Mesothelial cell of epicardium (in vitro differentiated cells): ENCODE measurements around the gene ILF2. TPM values are rescaled to one million over a fixed set of nuclear protein-coding genes. Genes with fewer than 3 reads are reported as not detected.
A peak's percentile ranks its signal among the peaks of the same experiment; 100 is the strongest.

Experiments
- DNase-seq, 2 experiments: peaks; one replicate each; pipeline ENCODE4 v3.0.0; 2021; ENCODE audit warnings: low spot score in 2 of 2; ENCODE audit not compliant: unreplicated experiment in 2 of 2
- H3K27ac Mint-ChIP-seq: 2 replicates; pipeline ENCODE4 v1.8.0; 2021; ENCODE audit warnings: mixed read lengths
- H3K27me3 Mint-ChIP-seq: 2 replicates; pipeline ENCODE4 v1.8.0; 2021; ENCODE audit warnings: low read depth, mixed read lengths
- H3K36me3 Mint-ChIP-seq: 2 replicates; pipeline ENCODE4 v1.8.0; 2021; ENCODE audit warnings: mixed read lengths
- H3K4me1 Mint-ChIP-seq: 2 replicates; pipeline ENCODE4 v1.8.0; 2021; ENCODE audit warnings: mixed read lengths
- H3K4me3 Mint-ChIP-seq: 2 replicates; pipeline ENCODE4 v1.8.0; 2021; ENCODE audit warnings: mild to moderate bottlenecking, moderate library complexity, mixed read lengths
- H3K9me3 Mint-ChIP-seq: 2 replicates; pipeline ENCODE4 v1.8.0; 2021; ENCODE audit warnings: mixed read lengths
- CTCF ChIP-seq: fragments of 200-600 bp; sonication (generic); IDR thresholded peaks from one replicate; pipeline ENCODE4 v1.5.0; 2021; ENCODE audit warnings: antibody characterized with exemption; ENCODE audit not compliant: unreplicated experiment
- total RNA-seq: library from RNA; stranded (reverse); gene quantifications from 3 replicates; pipeline ENCODE4 v1.2.1, GENCODE V29; 2021

ILF2 gene
- total RNA-seq, 1 donor from 2014 or later = 204 TPM

GRCh38 chr1:153626904-153627714, 43.7 kb downstream of the ILF2 start, which contains the start of gene S100A13:
Gene S100A13 (minus strand): TSS chr1:153627505. CDS start chr1:153626472, 1,033 bp downstream.
- Mint-ChIP-seq H3K4me3 (peak within 1 kb of the TSS; percentile 80), H3K27ac (peak within 1 kb of the TSS; percentile 97), H3K36me3 (peaks cover 16% of the 10 kb centered on the region), H3K4me1 (peaks cover 44% of the 10 kb centered on the region), H3K27me3 (no peaks in the 10 kb centered on the region), H3K9me3 (no peaks in the 10 kb centered on the region)
- peak; percentile 62 for TF ChIP-seq CTCF
- DNase-seq = peak; percentile 60 to 81

- peaks cover 44% of the 10 kb centered on the region for H3K4me1 Mint-ChIP-seq
- no peak for TF ChIP-seq CTCF
- peaks cover 15% of the 10 kb centered on the region for H3K36me3 Mint-ChIP-seq
- no peak for DNase-seq
- peak overlapping the region; percentile 80 for H3K4me3 Mint-ChIP-seq
- peak overlapping the region; percentile 97 for H3K27ac Mint-ChIP-seq
- no peaks in the 10 kb centered on the region for H3K9me3 Mint-ChIP-seq
- H3K27me3 Mint-ChIP-seq = no peaks in the 10 kb centered on the region
Measured at GRCh38 chr1:153626477-153626903, 44.3 kb downstream of the ILF2 start.

- Mint-ChIP-seq H3K36me3 (peaks cover 22% of the 10 kb centered on the region), H3K4me1 (peaks cover 43% of the 10 kb centered on the region), H3K9me3 (no peaks in the 10 kb centered on the region), H3K4me3 (peak overlapping the region; percentile 80), H3K27ac (peak overlapping the region; percentile 21), H3K27me3 (no peaks in the 10 kb centered on the region)
- DNase-seq = no peak
- TF ChIP-seq CTCF = no peak
Measured at GRCh38 chr1:153624965-153625611, 45.7 kb downstream of the ILF2 start.

- Mint-ChIP-seq H3K27me3 (no peaks in the 10 kb centered on the region), H3K4me3 (no peak overlapping the region), H3K36me3 (peaks cover 33% of the 10 kb centered on the region), H3K4me1 (peaks cover 39% of the 10 kb centered on the region), H3K9me3 (no peaks in the 10 kb centered on the region), H3K27ac (no peak overlapping the region)
- TF ChIP-seq CTCF = no peak
- DNase-seq = no peak
Measured at GRCh38 chr1:153623101-153623500, 47.7 kb downstream of the ILF2 start.

GRCh38 chr1:153619171-153619570, 51.6 kb downstream of the ILF2 start:
- TF ChIP-seq CTCF = no peak
- Mint-ChIP-seq H3K27ac (no peak overlapping the region), H3K27me3 (no peaks in the 10 kb centered on the region), H3K36me3 (peaks cover 32% of the 10 kb centered on the region), H3K9me3 (no peaks in the 10 kb centered on the region), H3K4me1 (peaks cover 25% of the 10 kb centered on the region), H3K4me3 (no peak overlapping the region)
- no peak for DNase-seq
